ENCODE measurements around the gene CERCAM.
"Not testable (repeated sequence)": the region's sequence is repeated elsewhere in the genome, so short reads cannot be mapped to it uniquely, and the experiment has no call there.

CERCAM gene

DNA sequence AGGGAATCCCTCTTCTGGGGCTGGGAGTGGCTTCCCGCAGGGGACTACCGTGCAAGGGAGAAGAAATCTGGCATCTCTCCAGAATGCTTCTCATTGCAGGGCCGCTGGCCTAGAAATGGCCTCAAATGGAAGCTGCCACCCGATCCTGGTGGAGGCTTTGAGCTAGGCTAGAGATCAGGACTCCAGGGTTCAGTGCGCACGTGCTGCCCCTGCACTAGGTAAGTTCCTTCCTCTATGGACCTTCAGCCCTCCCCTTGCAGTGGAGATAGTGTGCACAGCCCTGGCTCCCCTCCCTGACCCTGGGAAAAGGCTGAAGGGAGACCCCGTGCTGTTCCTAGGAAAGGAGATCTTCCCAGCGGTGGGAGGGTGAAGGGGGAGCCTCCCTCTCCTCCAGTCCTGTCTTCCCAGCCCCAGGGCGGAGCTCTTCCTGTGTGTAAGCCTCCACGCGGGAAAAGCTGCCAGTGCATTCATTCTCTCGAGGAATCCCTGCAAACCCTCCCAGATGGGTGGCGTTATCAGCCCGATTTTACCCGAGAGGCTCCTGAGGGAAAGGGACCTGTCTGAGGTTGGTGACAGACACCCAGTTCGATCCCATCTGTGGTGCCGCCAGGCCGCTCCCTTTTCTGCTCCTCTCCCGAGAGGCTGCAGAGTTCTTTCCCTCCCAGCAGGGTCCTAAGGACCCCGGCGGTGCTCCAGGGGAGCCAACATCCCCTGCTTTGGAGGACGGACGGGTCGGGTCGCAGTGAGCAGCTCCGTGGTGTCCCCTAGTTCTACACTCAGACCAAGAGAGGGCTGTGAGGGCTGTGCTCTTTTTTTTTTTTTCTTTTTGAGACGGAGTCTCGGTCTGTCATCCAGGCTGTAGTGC, 1.4 kb upstream of the CERCAM start:
- DNase-seq: no peak

DNA sequence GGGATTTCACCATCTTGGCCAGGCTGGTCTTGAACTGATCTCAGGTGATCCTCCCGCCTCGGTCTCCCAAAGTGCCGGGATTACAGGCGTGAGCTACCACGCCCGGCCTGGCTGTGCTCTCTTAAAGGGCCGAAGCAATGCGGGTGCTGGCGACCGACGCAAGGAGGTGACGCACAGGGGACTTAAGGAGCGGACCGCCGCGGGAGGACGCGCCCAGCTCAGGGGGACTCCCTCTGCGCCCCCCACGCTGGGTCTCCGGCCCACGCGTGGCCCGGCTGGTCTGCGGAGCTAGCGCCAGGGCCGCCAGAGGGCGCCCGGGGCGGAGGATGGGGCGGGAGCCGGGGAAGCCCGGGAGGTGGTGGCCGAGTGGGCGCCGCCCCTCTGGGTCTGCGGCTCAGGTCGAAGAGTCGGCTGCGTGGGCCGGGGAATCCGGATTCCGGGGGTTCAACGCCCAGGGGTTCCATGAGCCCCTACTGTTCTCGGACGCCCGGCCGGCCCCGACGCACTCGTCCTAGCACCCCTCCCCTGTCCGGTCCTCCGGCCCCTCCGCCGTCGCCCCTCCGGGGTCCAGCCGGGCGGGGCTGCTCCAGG, 502 bp upstream of the CERCAM start:
- peak; percentile 53 for DNase-seq

DNA sequence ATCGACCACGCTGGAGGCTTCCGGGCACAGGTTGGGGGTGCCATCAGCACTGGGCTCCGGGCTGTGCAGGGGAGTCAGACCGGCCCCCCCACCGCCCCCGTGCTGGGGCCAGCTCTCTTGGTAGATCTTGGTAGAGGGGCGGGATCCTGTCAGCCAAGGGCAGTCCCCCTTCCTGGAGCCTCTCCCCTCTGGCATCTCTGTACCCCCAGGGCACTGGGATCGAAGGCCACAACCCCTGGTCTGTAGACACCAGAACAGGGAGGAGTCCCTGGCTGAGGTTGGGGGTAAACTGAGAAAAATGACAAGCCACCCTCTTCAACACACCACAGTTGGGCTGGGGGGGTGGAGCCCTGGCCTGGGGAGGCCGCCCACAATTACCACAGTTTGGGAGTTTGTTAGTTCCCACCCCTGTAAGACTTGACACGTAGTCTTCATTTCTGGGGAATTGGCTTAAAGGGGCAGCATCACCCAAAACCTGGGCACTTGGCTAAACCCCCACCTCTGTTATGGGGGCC, 882 bp downstream of the CERCAM start:
- no peak for DNase-seq

DNA sequence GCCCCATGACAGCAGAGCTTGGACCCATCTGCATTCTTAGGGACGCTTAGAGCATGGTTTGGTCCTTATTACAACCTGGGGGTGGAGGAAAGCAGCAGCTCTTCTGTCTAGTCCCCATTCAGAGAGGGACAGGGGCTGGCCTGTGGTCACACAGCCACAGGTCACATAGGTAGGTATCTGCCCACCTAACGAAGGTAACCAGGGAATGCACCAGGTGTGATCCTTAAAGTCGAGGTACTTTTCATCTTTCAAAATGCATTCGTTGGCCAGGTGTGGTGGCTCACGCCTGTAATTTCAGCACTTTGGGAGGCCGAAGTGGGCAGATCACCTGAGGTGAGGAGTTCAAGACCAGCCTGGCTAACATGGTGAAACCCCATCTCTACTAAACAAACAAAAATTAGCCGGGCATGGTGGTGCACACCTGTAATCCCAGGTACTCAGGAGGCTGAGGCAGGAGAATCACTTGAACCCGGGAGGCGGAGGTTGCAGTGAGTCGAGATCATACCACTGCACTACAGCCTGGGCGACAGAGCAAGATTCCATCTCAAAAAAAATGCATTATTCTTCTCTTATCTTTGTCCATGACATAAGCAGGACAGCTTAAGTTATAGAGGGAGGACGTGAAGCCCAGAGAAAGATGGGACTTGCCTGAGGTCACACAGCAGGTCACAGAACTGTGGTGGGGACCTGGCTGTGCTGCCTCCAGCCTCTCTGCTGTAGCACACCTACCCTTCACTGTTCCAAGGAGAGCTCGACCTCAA, 1.5 kb downstream of the CERCAM start:
- not testable (repeated sequence) for DNase-seq

DNA sequence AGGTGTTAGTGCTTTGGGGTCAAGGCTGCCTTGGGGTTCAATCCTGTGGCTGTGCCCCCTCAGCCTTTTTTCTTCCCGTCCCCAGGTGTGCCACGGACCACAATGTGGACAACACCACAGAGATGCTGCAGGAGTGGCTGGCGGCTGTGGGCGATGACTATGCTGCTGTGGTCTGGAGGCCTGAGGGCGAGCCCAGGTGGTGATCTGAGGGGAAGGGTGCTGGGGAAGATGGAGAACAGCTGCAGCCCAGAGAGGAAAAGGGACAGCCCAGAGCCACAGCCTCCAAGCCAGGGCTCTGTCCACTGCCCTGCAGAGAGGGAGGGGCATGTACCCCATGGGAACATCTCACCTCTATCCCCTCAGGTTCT, 2.1 kb downstream of the CERCAM start:
- DNase-seq: no peak

DNA sequence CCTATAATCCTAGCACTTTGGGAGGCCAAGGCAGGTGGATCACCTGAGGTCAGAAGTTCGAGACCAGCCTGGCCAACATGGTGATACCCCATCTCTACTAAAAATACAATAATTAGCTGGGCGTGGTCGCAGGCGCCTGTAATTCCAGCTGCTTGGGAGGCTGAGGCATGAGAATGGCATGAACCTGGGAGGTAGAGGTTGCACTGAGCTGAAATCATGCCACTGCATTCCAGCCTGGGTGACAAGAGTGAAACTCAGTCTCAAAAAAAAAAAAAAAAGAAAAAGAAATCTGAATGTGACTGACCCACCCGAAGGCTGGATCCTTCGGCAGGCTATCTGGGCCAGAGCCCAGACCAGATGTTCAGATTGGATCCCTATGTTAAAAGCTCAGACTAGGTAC, 2.7 kb downstream of the CERCAM start:
- DNase-seq: not testable (repeated sequence)

DNA sequence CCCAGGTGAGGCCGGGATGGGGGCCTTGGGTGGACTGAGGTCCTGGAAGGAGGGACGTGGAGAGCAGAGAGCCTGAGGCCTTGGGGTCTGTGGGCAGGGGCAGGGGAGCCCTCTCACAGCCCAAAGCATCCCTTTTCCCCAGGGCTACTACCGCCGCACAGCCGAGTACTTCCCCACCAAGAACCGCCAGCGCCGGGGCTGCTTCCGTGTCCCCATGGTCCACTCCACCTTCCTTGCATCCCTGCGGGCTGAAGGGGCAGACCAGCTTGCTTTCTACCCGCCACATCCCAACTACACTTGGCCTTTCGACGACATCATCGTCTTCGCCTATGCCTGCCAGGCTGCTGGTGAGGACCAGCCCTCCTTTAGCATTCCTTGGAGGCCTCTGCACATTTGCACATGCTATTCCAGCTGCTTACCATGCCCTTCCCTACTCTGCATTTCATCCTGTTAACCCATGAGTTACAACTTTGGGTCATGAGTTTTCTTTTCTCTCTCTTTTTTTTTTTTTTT, 3.7 kb downstream of the CERCAM start:
- no peak for DNase-seq

DNA sequence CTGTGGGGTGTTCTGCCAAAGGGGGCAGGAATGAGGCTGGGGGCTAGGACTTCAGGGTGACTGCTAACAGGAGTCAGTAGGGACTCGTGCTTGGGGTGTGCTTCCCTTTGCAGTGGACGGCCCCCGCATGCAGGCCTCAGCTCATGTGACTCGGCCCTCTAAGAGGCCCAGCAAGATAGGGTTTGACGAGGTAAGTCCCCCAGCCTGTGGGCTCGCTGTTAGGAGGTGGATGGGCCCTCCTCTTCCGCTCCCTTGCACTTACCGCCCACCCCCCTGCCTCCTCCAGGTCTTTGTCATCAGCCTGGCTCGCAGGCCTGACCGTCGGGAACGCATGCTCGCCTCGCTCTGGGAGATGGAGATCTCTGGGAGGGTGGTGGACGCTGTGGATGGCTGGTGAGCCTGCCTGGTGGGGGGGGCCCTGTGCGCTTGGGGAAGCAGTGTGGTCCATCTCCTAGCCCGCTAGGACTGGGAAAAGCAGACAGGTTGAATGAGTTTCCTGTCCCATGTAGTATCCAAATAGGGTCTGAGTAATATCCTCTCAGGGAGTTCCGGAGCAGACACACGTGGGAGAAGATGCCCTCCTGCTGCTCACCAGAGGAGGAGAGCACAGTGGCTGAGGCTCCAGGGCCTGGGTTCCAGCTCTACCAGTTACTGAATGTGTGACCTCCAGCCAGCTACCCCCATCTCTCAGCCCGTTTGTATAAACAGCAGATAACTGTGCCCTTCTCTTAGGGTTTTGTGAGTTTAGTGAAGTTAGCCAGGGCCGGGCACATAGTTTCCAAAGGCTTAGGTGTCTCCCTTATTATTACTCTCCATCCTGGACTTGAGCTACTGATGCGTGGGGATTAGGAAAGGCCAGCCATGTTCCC, 8.2 kb downstream of the CERCAM start:
- DNase-seq: no peak

DNA sequence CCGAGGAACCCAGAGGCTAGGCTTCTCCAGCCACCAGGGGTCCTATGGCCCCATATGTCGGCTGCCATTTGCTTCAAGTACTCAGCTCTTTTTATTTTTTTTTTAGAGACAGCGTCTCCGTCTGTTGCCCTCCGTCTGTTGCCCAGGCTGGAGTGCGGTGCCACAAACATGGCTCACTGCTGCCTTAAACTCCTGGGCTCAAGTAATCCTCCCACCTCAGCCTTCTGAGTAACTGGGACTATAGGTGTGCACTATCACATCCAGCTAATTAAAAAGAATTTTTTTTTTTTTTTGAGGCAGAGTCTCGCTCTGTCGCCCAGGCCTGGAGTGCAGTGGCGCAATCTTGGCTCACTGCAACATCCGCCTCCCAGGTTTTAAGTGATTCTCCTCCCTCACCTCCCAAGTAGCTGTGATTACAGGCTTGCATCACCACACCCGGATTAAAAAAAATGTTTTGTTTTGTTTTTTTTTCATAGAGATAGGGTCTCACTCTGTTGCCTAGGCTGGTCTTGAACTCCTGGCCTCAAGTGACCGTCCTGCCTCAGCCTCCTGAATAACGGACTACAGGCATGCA, 8.9 kb downstream of the CERCAM start:
- no peak for DNase-seq

DNA sequence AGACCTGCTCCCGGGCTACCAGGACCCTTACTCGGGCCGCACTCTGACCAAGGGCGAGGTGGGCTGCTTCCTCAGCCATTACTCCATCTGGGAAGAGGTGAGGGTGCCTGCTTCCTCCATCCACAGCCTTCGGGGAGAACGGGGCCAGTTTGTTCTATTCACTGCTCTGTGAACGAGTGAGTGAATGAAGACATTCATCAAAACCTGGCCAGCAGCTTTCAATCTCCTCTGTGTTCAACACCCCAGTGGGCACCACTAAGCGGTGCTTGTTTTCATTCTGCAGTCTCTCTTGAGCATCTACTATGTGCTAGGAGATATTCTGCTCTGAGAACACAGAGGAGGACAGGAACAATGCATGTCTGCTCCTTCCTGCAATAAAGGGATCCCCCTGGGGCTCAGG, 10.6 kb downstream of the CERCAM start:
- no peak for DNase-seq

DNA sequence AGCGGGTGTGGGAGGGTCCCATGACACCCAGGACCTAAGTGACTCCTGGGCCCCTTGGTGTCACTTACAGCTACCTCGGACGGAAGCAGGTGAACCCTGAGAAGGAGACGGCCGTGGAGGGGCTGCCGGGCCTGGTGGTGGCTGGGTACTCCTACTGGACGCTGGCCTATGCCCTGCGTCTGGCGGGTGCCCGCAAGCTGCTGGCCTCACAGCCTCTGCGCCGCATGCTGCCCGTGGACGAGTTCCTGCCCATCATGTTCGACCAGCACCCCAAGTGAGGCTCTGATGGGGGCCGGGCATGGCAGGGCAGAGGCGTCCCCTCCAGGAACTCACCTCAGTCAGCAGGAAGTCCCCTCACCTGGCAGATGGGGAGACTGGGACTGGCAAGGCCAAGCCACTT, 13.7 kb downstream of the CERCAM start:
- DNase-seq: no peak

DNA sequence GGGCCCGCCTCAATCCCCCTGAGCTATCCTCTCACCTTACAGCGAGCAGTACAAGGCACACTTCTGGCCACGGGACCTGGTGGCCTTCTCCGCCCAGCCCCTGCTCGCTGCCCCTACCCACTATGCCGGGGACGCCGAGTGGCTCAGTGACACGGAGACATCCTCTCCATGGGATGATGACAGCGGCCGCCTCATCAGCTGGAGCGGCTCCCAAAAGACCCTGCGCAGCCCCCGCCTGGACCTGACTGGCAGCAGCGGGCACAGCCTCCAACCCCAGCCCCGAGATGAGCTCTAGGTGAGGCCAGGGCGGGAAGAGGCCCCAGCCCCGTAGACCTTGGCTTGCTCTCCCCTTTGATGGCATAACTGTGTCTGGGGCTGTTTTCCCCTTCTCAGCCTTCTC, 15.0 kb downstream of the CERCAM start:
- no peak for DNase-seq

DNA sequence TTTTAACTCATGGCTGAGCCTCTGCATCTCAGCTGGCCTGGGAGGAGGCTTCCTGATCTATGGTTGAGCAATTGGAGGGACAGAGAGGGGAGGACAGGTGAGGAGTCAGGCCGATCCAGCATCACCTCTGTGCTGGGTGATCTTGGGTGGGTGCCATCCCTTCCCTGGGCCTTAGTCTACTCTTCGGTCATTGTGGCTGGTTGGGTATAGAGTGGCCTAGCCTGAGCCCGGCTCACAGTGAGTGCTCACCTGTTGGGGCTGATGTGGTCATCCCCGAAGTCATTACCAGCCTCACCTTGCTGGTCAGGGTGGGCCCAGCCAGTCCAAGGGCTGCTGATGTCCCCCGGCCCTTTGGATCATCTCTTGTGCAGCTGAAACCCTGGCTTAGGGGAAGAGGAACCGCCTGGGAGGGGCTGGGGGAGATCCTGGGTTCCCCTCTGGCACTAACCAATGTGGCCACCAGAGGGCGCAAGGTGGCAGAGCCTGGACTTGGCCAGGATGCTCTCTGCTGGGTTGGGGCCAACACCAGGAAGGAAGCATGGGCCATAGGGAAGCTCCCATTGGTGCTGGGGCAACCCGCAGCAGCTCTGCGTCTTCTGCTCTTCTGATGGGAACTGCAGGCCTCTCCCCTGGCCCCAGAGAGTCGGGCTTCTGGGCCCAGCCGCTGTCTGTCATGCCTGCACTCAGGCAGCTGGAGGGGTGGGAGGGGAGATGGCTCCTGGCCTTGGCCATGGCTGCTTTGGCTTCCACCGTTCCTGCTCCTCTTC, 17.9 kb downstream of the CERCAM start:
- DNase-seq: peak; percentile 47

DNA sequence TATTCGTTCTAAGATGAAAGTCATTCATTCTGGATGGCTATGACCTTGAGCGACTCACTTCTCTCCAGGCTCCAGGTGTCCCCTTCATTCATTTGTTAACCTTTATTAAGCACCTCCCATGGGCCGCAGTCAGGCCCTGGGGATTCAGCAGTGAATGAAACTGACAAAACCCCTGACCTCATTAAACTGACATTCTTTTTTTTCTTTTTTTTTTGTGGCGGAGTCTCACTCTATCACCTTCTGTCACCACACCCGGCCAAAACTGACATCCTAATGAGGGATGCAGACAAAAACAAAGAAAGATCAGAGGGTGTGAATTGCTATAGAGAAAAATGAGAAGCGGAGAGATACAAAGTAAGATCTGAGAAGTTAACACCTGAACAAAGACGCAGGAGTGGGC, 18.6 kb downstream of the CERCAM start:
- no peak for DNase-seq

DNA sequence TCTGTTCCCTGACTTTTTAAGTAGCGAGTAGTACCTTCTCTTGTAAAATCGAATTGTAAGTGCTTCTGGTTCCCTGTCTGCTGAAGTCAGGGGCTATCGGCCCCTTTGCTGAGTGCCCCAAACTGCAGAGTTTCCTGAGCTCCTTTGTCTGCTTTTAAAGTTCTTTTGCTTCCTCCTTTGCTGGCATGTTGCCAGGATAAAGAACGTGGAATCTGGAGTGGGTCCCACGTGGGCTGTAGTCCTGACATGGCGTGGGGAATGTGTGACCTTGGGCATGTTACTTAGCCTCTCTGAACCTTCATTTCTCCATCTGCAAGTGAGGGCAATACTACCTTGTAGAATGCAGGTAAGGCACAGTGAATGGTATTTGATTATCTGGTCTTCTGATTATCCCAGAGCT, 21.5 kb downstream of the CERCAM start:
- no peak for DNase-seq

DNA sequence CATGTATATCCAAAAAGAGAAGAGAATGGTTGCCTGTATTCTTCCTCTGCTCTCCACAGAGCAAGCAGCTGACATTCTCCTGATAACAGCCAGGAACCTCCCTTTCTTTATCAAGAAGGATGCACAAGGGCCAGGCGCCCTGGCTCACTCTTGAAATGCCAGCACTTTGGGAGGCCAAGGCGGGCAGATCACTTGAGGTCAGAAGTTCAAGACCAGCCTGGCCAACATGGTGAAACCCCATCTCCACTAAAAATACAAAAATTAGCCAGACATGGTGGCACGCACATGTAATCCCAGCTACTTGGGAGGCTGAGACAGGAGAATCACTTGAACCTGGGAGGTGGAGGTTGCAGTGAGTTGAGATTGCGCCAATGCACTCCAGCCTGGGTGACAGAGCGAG, 25.8 kb downstream of the CERCAM start:
- not testable (repeated sequence) for DNase-seq

DNA sequence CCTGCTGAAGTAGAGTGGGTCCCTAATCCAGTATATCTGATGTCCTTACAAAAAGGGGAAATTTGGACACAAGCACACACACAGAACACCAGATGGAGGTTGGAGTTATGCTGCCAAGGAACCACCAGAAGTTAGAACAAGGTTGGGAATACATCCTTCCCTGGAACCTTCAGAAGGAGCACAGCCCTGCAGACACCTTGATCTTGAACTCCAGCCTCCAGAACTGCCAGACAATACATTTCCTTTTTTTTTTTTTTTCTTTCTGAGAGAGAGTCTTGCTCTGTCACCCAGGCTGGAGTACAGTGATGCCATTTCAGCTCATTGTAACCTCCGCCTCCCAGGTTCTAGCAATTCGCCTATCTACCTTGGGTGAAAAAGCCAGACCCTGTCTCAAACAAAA, 28.1 kb downstream of the CERCAM start:
- DNase-seq: no peak

DNA sequence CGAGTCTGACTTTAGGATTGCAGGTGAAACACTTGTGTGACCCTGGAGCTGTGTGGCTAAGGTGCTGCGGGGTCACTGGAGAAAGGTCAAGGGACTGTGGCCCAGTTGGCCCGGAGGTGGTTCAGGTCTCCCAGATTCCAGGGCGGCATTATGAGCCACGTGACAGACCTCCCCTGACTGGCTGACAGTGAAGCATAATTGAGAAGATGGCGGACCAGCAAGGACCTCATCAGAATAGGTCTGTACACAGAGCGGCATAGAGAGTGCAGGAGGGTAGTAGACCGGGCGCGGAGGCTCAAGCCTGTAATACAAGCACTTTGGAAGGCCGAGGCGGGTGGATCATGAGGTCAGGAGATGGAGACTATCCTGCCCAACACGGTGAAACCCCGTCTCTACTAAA, 34.3 kb downstream of the CERCAM start:
- no peak for DNase-seq

DNA sequence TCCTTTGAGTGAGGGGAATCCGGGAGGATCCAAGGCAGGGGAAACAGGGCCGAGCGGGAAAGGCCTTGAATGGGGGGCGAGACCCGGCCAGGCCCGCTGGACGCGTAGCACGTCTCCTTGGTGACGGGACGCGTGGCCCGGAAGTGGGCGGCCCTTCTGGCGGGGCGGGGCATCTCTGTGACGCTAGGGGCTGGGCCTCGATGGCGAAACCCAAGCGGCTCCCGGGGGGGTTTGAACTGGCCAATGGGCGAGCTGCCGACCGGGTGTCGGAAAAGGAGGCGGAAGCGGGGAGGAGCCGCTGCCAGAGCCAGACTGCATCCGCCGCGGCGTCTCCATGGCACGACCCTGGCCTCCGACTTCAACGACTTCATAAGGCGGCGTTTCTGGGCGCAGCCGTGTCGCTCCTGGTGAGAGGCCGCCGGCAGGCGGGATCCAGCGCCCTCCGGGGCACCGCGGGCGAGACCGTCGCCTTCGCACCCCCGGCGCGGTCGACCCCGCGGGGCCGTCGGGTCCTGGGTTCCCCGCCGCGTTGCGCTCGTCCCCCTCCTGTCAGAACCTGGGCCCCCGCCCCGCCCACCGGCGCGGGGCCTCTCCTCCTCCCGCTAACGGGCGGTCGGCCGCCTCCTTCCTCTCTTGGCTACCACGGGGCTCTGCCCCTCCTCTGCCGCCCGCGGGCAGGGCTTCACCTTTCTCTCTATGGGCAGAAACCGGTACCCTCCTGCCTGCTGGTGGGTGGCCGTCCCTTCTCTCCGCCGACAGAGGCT, 35.4 kb downstream of the CERCAM start, which contains the start of gene ODF2:
ODF2 (plus strand) TSS at position 158 of the 764 bp plus-strand sequence; CDS start at position 244, 86 bp downstream.
- peak; percentile 92 for DNase-seq

DNA sequence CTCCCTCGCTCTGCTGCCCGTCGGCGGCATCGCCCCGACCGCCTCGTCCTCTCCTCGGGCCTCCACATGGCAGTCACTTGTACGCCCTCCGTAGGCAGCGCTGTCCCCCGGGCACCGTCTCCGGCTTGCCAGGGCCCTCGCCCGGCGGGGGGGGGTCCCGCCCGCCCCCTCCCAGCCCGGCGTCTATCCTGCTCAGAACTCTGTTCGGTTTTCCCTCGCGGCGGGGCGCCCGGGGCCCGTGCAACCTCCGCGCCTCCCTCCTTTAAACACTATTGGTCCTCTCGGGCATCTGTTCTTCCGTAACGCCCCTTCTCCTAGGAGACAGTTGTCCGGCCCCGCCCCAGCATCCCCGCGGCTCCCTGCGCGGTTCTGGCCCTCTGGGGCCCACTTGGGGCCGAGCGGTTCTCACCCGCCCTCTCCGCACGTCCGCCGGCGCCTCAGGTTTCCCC, 36.0 kb downstream of the CERCAM start:
- peak; percentile 58 for DNase-seq

All from T1000 (cell line).